T-helper 2 cell treated with Interferon-gamma antibody and Interleukin-4, amounts not matched to agents 5 μg/mL and 100 μg/mL, for 36 hours (primary cell): ENCODE data around the gene FOXO6.

ENCODE experiments used
- DNase-seq: peaks from one replicate; pipeline ENCODE4 v3.0.0; 2021; ENCODE audit warnings: low spot score
- H3K27ac Mint-ChIP-seq: one replicate; pipeline ENCODE4 v1.8.0; 2021; ENCODE audit warnings: mild to moderate bottlenecking, mixed read lengths
- H3K27me3 Mint-ChIP-seq: one replicate; pipeline ENCODE4 v1.8.0; 2021; ENCODE audit warnings: low read depth, mixed read lengths
- H3K36me3 Mint-ChIP-seq: one replicate; pipeline ENCODE4 v1.8.0; 2021; ENCODE audit warnings: low read depth, mixed read lengths
- H3K4me1 Mint-ChIP-seq: one replicate; pipeline ENCODE4 v1.8.0; 2021; ENCODE audit warnings: low read depth, mixed read lengths
- H3K4me3 Mint-ChIP-seq: one replicate; pipeline ENCODE4 v1.8.0; 2022; ENCODE audit warnings: mild to moderate bottlenecking, moderate library complexity, mixed read lengths
- H3K9me3 Mint-ChIP-seq: one replicate; pipeline ENCODE4 v1.8.0; 2021; ENCODE audit warnings: mixed read lengths

FOXO6 gene

GRCh38 chr1:41360786-41361494 is at the start of gene FOXO6:
Gene FOXO6 (plus strand): TSS chr1:41361434.
- no peaks in the 10 kb centered on the region for H3K36me3 Mint-ChIP-seq
- no peaks in the 10 kb centered on the region for H3K9me3 Mint-ChIP-seq
- peak; percentile 89 for DNase-seq
- peaks cover 54% of the 10 kb centered on the region for H3K27me3 Mint-ChIP-seq
- H3K4me3 Mint-ChIP-seq, result peak within 1 kb of the TSS; percentile 56
- H3K27ac Mint-ChIP-seq, result peak within 1 kb of the TSS; percentile 55
- no peaks in the 10 kb centered on the region for H3K4me1 Mint-ChIP-seq

DNA sequence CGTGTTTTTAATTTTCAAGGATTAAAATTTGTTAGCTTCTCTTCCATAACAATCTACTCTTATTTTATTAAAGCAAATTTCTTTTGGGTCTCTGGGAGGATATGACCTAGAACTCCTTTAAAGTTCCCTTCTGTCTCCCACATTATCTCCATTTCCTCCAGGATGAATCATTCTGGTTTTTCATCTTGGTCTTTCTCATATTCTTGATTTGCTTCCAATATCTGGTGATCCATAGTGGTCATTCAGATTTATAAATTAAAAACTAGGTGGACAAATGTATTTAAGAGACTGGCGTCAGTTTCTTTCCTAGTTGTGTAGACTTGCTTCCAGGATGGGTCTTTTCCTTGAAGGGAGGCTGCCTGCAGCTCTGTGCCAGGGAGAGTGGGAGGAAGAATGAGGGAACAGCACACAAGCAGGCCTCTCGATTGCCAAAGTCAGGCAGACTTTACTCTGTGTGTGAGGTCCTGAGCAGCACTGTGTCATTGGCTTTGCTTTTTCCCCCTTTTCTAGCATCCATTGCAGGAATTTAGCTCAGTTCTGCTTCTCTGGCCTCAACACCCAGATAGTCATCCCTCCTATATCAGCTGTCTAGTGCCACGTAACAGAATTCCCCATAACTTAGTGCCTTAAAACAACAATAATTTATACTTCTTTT is 48.1 kb upstream of the FOXO6 start:
- DNase-seq, result no peak

GRCh38 chr1:41313661-41314131 is 47.5 kb upstream of the FOXO6 start:
- no peaks in the 10 kb centered on the region for H3K4me1 Mint-ChIP-seq
- H3K9me3 Mint-ChIP-seq, result no peaks in the 10 kb centered on the region
- H3K27me3 Mint-ChIP-seq, result peaks cover 17% of the 10 kb centered on the region
- no peak overlapping the region for H3K4me3 Mint-ChIP-seq
- DNase-seq, result no peak
- H3K36me3 Mint-ChIP-seq, result no peaks in the 10 kb centered on the region
- no peak overlapping the region for H3K27ac Mint-ChIP-seq

More for the DNA sequence above, 48.1 kb upstream of the FOXO6 start:
- no peak overlapping the region for H3K27ac Mint-ChIP-seq
- peaks cover 17% of the 10 kb centered on the region for H3K27me3 Mint-ChIP-seq
- no peaks in the 10 kb centered on the region for H3K9me3 Mint-ChIP-seq
- no peak overlapping the region for H3K4me3 Mint-ChIP-seq
- no peaks in the 10 kb centered on the region for H3K36me3 Mint-ChIP-seq
- H3K4me1 Mint-ChIP-seq, result no peaks in the 10 kb centered on the region

DNA sequence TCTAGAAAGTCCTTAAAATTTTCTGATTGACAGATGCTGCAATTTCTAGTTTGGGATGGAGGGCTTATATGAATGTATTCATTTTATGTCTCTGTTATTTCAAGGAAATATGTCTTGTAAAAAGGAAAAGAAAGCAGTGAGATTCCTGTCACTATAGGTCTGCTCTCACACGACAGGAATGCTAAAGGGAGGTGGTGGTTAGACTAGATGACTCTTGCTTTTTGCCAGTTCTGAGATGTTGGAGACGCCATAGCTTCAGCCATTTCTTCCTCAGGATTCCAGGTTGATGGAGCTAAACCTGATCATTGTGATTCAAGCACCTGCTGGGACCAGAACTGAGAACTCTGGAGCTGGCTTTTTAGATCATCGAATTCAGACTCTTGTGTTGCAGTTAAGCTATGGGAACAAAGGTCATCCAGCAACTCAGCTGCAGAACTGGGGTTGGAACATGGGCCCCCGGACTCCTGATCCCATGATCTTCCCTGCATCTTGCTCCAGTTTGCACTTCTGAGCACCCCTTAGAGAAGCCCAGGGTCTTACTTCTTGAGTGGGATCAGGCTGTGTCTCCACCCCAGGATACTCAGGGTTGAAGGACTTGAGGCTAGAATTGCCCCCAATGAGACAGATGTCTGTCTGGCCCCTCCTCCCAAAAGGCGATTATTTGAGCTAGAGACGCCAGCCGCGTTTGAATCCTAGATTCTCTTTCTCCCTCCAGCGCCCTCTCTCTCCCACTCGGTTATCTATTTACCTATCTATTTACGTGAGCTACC is 46.7 kb upstream of the FOXO6 start:
- DNase-seq, result no peak
- Mint-ChIP-seq H3K4me3 (no peak overlapping the region), H3K9me3 (no peaks in the 10 kb centered on the region), H3K27ac (no peak overlapping the region), H3K4me1 (no peaks in the 10 kb centered on the region), H3K27me3 (peaks cover 19% of the 10 kb centered on the region), H3K36me3 (no peaks in the 10 kb centered on the region)

GRCh38 chr1:41315146-41315822 is 46.0 kb upstream of the FOXO6 start:
- no peak for DNase-seq
- Mint-ChIP-seq H3K9me3 (no peaks in the 10 kb centered on the region), H3K4me3 (no peak overlapping the region), H3K27ac (no peak overlapping the region), H3K36me3 (no peaks in the 10 kb centered on the region), H3K27me3 (peaks cover 13% of the 10 kb centered on the region), H3K4me1 (no peaks in the 10 kb centered on the region)

DNA sequence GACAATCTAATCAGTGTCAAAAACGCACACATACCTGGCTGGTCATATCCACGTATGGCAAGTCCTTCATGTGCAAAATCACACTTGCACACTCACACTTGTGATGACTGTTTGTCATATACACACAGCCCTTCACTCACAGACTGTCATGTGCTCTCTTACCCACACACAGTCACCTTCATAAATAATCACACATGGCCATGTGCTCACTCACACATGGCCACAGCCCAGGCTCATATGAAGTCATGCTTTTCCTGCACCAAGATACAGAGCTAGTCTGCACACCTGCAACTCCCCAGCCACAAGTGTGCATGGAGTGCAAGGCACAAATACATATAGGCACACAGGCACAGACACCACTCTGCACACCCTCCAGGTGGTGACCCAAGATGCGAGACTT is 45.4 kb upstream of the FOXO6 start:
- DNase-seq, result no peak
- H3K4me3 Mint-ChIP-seq, result no peak overlapping the region
- no peaks in the 10 kb centered on the region for H3K4me1 Mint-ChIP-seq
- H3K27ac Mint-ChIP-seq, result no peak overlapping the region
- H3K27me3 Mint-ChIP-seq, result peaks cover 9% of the 10 kb centered on the region
- H3K9me3 Mint-ChIP-seq, result no peaks in the 10 kb centered on the region
- no peaks in the 10 kb centered on the region for H3K36me3 Mint-ChIP-seq

DNA sequence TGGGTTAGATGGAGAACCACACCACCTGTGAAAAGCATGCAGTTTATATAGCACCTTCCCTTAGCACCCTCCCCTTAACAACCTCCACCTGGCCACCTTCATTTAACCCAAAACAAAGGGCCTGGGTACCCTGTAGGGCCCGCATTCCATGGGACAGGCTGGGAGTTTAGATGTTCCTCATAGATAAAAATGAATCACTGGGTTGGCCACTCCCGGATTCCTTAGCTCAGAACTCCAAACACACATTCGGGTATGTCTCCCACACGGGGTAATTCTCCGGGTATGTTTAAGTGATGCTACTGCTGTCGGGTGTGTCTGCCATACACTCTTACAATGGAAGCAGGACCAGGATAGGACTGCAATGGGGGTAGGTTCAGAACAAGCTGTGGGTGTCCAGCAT is 43.9 kb upstream of the FOXO6 start:
- H3K36me3 Mint-ChIP-seq, result no peaks in the 10 kb centered on the region
- peaks cover 7% of the 10 kb centered on the region for H3K27me3 Mint-ChIP-seq
- H3K4me3 Mint-ChIP-seq, result no peak overlapping the region
- H3K27ac Mint-ChIP-seq, result no peak overlapping the region
- no peak for DNase-seq
- H3K4me1 Mint-ChIP-seq, result no peaks in the 10 kb centered on the region
- H3K9me3 Mint-ChIP-seq, result no peaks in the 10 kb centered on the region

DNA sequence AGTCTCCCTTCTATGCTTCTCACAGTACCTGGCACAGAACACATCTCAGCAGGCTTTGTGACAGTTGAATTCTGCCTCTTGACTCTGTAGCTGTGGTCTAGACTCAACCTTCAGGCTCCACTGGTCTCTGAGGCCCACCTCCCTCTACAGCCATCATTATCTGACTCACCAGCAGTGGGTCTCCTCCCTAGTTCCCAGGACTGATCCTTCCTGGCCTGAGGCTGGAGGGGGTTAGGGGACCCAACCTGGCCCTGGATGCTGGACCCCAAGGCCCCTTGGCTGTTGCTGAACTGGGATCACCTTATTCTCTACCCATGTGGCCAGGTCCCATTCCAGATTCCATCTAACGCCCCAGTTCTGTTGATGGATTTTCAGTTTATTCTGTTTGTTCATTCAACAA is 43.1 kb upstream of the FOXO6 start:
- DNase-seq, result no peak
- H3K9me3 Mint-ChIP-seq, result no peaks in the 10 kb centered on the region
- H3K27me3 Mint-ChIP-seq, result peaks cover 3% of the 10 kb centered on the region
- H3K36me3 Mint-ChIP-seq, result no peaks in the 10 kb centered on the region
- no peak overlapping the region for H3K4me3 Mint-ChIP-seq
- H3K4me1 Mint-ChIP-seq, result no peaks in the 10 kb centered on the region
- no peak overlapping the region for H3K27ac Mint-ChIP-seq

DNA sequence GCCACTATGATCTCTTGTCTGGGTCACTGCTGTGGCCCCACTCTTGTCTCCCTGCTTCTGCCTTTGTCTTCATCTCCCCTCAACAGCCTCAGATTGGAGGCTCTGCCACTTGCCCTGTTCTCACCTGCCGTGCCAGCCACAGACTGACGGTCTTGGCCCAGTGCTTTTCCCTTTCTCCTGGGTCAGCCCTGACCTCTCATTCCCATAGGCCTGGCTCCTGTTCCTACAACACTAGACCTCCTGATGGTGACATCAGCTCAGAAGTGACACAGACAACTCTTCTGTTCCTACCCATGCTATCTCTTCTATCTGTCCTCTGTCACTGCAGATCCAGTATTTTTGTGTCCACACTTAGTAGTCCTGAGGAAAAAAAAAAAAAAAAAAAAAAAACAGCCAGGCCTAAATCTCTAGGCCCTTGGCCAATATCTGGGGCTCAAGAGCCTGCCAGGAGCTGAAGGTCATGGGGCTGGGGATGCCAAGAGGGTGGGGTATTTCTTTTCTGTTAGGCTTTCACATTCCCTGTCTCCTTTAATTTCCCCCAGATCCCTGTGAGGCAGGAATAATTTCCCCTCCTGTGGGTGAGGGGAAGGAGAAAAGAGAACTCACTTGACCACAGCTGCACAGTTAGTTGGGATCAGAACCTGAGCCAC is 42.0 kb upstream of the FOXO6 start:
- DNase-seq, result no peak
- Mint-ChIP-seq H3K9me3 (no peaks in the 10 kb centered on the region), H3K4me3 (no peak overlapping the region), H3K36me3 (no peaks in the 10 kb centered on the region), H3K4me1 (no peaks in the 10 kb centered on the region), H3K27ac (no peak overlapping the region), H3K27me3 (peaks cover 2% of the 10 kb centered on the region)

GRCh38 chr1:41319807-41320711 is 41.2 kb upstream of the FOXO6 start:
- Mint-ChIP-seq H3K36me3 (no peaks in the 10 kb centered on the region), H3K4me3 (no peak overlapping the region), H3K4me1 (no peaks in the 10 kb centered on the region), H3K27me3 (peaks cover 2% of the 10 kb centered on the region), H3K9me3 (no peaks in the 10 kb centered on the region), H3K27ac (no peak overlapping the region)
- DNase-seq, result no peak

- no peak for DNase-seq
- Mint-ChIP-seq H3K4me3 (no peak overlapping the region), H3K9me3 (no peaks in the 10 kb centered on the region), H3K27me3 (peaks cover 5% of the 10 kb centered on the region), H3K4me1 (no peaks in the 10 kb centered on the region), H3K27ac (no peak overlapping the region), H3K36me3 (no peaks in the 10 kb centered on the region)
Observed at GRCh38 chr1:41320895-41321676, 40.1 kb upstream of the FOXO6 start.

GRCh38 chr1:41322101-41322661 is 39.1 kb upstream of the FOXO6 start:
- no peak overlapping the region for H3K27ac Mint-ChIP-seq
- no peak for DNase-seq
- H3K4me3 Mint-ChIP-seq, result no peak overlapping the region
- peaks cover 7% of the 10 kb centered on the region for H3K27me3 Mint-ChIP-seq
- no peaks in the 10 kb centered on the region for H3K9me3 Mint-ChIP-seq
- H3K36me3 Mint-ChIP-seq, result no peaks in the 10 kb centered on the region
- no peaks in the 10 kb centered on the region for H3K4me1 Mint-ChIP-seq
